KOPT-K1 (cell line): ENCODE results near the gene SUMO1.

Experiments
- H3K27ac ChIP-seq: fragments of 200-600 bp; sonication (generic); 2 replicates; pipeline ENCODE4 v1.5.1; 2016; ENCODE audit warnings: antibody characterized with exemption, mild to moderate bottlenecking, low read depth, low read length; ENCODE audit not compliant: poor library complexity, severe bottlenecking
- H3K36me3 ChIP-seq: fragments of 200-600 bp; sonication (generic); 2 replicates; pipeline ENCODE4 v1.5.1; 2017; ENCODE audit warnings: antibody characterized with exemption, mild to moderate bottlenecking, low read length, moderate library complexity; ENCODE audit not compliant: insufficient read depth
- H3K9me3 ChIP-seq: fragments of 200-600 bp; sonication (generic); 2 replicates; pipeline ENCODE4 v1.5.1; 2017; ENCODE audit warnings: antibody characterized with exemption, low read length, mild to moderate bottlenecking; ENCODE audit not compliant: insufficient read depth, poor library complexity, severe bottlenecking

The SUMO1 gene

DNA sequence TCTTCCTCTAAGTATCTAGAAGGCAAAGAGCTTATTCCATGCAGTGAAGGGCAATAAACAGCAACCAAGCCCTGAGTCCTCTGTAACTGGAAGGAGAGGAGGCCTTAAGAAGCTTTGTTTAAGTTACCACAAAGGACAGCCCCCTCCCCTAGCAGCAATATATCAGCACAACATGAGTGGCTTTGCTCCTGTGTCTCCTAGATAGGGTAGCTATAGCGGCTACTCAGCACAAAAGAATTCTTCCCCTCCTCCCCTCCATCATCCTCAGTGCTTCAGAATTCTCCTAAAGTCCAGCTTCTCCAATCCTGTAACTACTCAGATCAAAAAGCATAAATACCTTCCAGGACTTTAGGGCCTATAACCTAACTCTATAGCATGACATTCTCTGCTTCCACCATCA is 16.5 kb downstream of the SUMO1 start:
- Histone ChIP-seq H3K27ac (no peak overlapping the region), H3K9me3 (no peaks in the 10 kb centered on the region), H3K36me3 (peaks cover 68% of the 10 kb centered on the region)

DNA sequence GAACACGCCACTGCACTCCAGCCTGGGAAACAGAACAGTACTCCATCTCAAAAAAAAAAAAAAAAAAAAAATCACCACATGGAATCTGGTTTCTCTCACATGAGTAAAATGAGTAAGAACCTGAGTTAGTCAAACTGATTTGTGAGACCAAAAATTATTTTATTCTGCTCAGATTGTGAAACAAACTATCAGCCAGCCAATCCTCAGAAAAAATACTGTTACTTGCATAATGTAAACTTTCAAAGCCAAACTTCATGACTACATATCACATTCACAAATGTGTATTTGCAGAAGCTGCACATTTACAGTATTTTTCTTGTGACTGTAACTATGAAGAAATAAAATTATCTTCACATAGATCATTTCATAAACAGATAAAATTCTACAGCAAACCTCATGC is 23.2 kb downstream of the SUMO1 start:
- no peak overlapping the region for H3K27ac ChIP-seq
- H3K36me3 ChIP-seq = peaks cover 86% of the 10 kb centered on the region
- H3K9me3 ChIP-seq = no peaks in the 10 kb centered on the region

DNA sequence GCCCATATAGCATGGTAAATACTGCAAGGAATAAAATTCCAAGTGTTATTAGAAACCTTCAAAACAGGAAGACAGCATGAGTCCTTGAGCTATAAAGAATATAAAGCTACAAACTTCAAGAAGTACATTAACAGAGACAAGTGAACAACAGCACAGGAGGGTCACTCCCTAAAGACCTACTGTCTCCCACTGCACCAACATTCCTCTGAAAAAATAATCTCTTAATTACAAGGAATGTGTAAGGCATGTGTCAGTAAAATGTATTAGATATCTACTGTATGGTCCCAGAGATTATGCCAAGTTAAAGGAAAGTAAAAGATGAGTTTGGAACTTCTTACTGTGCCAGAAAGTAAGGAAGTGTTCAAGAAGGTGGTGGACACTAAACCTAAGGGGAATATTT is 29.9 kb downstream of the SUMO1 start:
- Histone ChIP-seq H3K27ac (no peak overlapping the region), H3K36me3 (peaks cover 86% of the 10 kb centered on the region), H3K9me3 (no peaks in the 10 kb centered on the region)

- Histone ChIP-seq H3K36me3 (peaks cover 63% of the 10 kb centered on the region), H3K27ac (no peak overlapping the region), H3K9me3 (no peaks in the 10 kb centered on the region)
These were observed 33.5 kb downstream of the SUMO1 start for GRCh38 chr2:202204855-202205254.

GRCh38 chr2:202203348-202203747 is 35.0 kb downstream of the SUMO1 start:
- no peak overlapping the region for H3K27ac ChIP-seq
- no peaks in the 10 kb centered on the region for H3K9me3 ChIP-seq
- peaks cover 48% of the 10 kb centered on the region for H3K36me3 ChIP-seq

GRCh38 chr2:202201220-202202160 is 36.9 kb downstream of the SUMO1 start:
- peaks cover 31% of the 10 kb centered on the region for H3K36me3 ChIP-seq
- no peaks in the 10 kb centered on the region for H3K9me3 ChIP-seq
- H3K27ac ChIP-seq = no peak overlapping the region

- H3K27ac ChIP-seq = no peak overlapping the region
- 0 out of 2 replicates have a peak, but pooled peaks cover 6% of the 10 kb centered on the region for H3K36me3 ChIP-seq
These were observed 41.7 kb downstream of the SUMO1 start for GRCh38 chr2:202196727-202197126.

GRCh38 chr2:202194418-202194817 is 44.0 kb downstream of the SUMO1 start:
- Histone ChIP-seq H3K9me3 (no peaks in the 10 kb centered on the region), H3K27ac (no peak overlapping the region), H3K36me3 (no peaks in the 10 kb centered on the region)

More at GRCh38 chr2:202196727-202197126, 41.7 kb downstream of the SUMO1 start:
- no peaks in the 10 kb centered on the region for H3K9me3 ChIP-seq

DNA sequence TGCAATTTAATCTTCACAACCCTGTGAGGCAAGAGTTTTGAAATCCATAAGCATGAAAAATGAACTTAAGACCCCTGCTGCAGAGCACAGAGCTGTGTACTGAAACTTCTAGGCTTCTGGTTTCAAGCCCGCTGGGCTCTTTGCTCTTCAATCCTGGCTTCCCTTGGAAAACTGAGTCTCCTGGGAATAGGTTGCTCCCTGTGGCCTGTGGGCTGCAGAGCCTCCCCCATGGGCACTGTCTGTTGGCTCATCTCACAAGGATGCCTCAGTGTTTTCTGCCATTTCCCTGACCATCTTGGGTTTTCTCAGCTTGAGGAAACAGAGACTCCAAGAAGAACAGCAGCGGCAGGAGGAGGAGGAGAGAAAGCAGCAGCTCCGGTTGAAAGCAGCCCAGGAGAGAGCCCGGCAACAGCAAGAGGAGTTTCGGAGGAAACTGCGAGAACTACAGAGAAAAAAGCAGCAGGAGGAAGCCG is 44.5 kb downstream of the SUMO1 start:
- H3K36me3 ChIP-seq = no peaks in the 10 kb centered on the region

DNA sequence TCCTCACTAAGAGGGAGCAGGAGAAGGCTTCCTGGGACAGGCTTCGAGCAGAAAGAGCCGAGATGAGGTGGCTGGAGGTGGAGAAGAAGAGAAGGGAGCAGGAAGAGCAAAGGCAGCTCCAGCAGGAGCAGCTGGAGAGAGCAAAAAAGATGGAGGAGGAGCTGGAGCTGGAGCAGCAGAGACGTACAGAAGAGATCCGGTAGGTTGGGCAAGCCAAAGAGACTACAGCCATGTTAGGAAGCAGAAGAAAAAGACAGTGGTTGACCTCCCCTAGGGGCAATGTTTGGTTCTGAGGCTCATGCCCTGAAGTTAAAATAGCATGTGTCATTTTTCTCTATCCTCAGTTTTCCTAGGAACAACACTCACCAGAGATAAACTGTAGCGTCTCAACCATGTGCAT is 45.1 kb downstream of the SUMO1 start:
- Histone ChIP-seq H3K9me3 (no peaks in the 10 kb centered on the region), H3K36me3 (no peaks in the 10 kb centered on the region), H3K27ac (no peak overlapping the region)

More for the DNA sequence above, 44.5 kb downstream of the SUMO1 start:
- Histone ChIP-seq H3K9me3 (no peaks in the 10 kb centered on the region), H3K27ac (no peak overlapping the region)

- no peaks in the 10 kb centered on the region for H3K9me3 ChIP-seq
- H3K27ac ChIP-seq = no peak overlapping the region
- H3K36me3 ChIP-seq = no peaks in the 10 kb centered on the region
These were observed 50.8 kb downstream of the SUMO1 start for GRCh38 chr2:202187570-202187969.

DNA sequence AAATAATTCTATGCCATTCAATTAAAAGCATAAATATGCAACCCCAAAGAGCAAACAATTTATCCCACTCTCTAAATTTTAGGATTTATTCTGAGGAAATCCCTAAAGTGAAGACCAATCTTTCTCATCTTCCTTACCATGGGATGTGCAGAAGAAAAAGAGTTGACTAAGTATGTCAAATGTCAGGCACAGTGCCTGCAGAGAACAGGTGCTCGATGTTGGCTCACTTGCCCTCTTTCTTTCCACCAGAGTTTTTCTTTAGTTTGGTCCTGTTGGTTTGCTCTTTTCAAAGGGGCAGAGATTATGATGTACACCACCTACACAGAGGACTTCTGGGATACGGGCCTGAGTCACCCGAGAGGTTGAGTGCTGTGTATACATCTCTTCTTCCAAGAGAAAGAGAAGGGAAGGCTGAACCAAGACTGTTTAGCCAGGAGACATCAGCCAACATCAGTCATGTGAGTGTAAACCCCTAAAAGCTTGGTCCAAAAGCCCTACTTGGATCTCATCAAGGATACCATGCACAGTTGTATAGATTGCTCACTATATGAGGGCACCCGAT is 51.7 kb downstream of the SUMO1 start:
- no peaks in the 10 kb centered on the region for H3K36me3 ChIP-seq
- H3K9me3 ChIP-seq = no peaks in the 10 kb centered on the region
- H3K27ac ChIP-seq = no peak overlapping the region

DNA sequence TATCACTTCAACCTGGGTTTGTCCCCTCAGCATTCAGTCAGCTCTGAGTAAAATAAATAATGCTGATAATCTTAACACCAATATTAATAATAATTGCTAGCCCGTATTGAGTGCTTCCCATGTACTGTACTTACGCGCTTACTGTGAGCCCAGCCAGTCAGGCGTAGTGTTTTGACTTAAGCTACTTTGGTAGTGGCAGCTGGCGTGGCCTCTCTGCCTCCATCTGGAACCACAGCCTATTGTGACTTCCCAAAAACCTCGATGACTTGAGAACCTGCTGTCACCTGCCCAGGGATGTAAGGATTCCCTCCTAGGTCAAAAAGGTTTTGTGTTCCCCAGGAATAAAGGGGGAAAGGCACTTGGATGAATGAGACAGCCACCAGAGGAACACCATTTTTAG is 53.2 kb downstream of the SUMO1 start:
- no peak overlapping the region for H3K27ac ChIP-seq
- no peaks in the 10 kb centered on the region for H3K9me3 ChIP-seq
- no peaks in the 10 kb centered on the region for H3K36me3 ChIP-seq

- Histone ChIP-seq H3K36me3 (no peaks in the 10 kb centered on the region), H3K9me3 (no peaks in the 10 kb centered on the region), H3K27ac (no peak overlapping the region)
These were observed 53.8 kb downstream of the SUMO1 start for GRCh38 chr2:202184557-202184956.

DNA sequence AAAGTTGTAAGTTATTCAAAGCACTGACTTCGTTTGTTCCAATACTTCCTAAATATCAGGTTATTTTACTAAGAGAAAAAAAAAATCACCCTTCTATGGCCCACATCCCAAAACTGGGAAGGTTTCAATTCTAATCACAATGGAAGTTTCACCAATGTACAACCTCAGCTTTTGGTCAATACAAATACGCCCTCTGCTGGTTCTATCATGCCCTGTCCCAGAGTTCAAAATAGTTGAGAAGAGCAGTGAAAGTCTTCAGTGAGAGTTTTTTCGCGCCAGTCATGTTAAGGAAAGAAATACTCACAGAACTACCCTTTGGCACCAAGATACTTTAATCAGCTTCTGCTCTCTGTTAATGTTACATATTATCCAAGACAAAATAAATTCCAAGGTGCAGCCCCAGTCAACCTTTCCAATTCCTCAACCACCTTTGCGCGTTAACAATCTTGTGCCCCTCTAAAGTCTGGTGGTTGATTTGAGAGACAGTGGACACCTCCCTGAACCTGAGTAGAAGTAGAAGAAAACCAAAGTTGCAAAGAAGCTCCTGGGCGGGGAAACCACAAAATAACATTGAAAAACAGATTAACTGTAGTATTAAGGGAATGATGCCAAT is 59.9 kb downstream of the SUMO1 start:
- Histone ChIP-seq H3K27ac (no peak overlapping the region), H3K9me3 (no peaks in the 10 kb centered on the region), H3K36me3 (no peaks in the 10 kb centered on the region)
